ENCODE data around the gene DNMBP. TPM values are rescaled to one million over a fixed set of nuclear protein-coding genes. Genes with fewer than 3 reads are reported as not detected.

DNMBP gene
- 25.1 to 40.5 TPM (median 29.0 TPM) in 5 replicates for total RNA-seq (2022; extraction: Qiagen RNA extraction; ENCODE audit: low read depth)

GRCh38 chr10:100009793-100010676, at the start of gene DNMBP:
Gene DNMBP (minus strand): TSS chr10:100009947. CDS start chr10:99972124, 37,823 bp downstream.

Other genes with a start within 250 kb of the DNMBP start
- 164 to 201 TPM (median 185 TPM) in 5 replicates for gene ABCC2, start 227.3 kb downstream of the DNMBP start, total RNA-seq (2022; extraction: Qiagen RNA extraction; ENCODE audit: low read depth)
- gene CPN1, start 71.9 kb upstream of the DNMBP start, total RNA-seq (2022; extraction: Qiagen RNA extraction; ENCODE audit: low read depth): 0.17 to 0.51 TPM (median 0.24 TPM) in 5 replicates
- gene ERLIN1, start 176.1 kb upstream of the DNMBP start, total RNA-seq (2022; extraction: Qiagen RNA extraction; ENCODE audit: low read depth): 46.4 to 75.8 TPM (median 55.0 TPM) in 5 replicates
- gene CHUK, start 219.6 kb upstream of the DNMBP start, total RNA-seq (2022; extraction: Qiagen RNA extraction; ENCODE audit: low read depth): 20.4 to 26.5 TPM (median 22.0 TPM) in 5 replicates